Central memory CD4-positive, alpha-beta T cell (primary cell): ENCODE results near the gene TENM3.
A peak's percentile ranks its signal among the peaks of the same experiment; 100 is the strongest.

Experiments
- DNase-seq: peaks from one replicate; pipeline ENCODE4 v3.0.0; 2022

Gene TENM3

GRCh38 chr4:182470215-182470614 is 227.0 kb downstream of the TENM3 start:
- DNase-seq = no peak

GRCh38 chr4:182475539-182475938 is 232.3 kb downstream of the TENM3 start:
- DNase-seq = no peak

- peak; percentile 3 for DNase-seq
Observed at GRCh38 chr4:182478475-182478874, 235.3 kb downstream of the TENM3 start.

GRCh38 chr4:182483685-182484084 is 240.5 kb downstream of the TENM3 start:
- DNase-seq = no peak

- DNase-seq = no peak
Observed at GRCh38 chr4:182486881-182487280, 243.7 kb downstream of the TENM3 start.

- DNase-seq = no peak
Observed at GRCh38 chr4:182488896-182489295, 245.7 kb downstream of the TENM3 start.

- DNase-seq = no peak
Observed at GRCh38 chr4:182489607-182490006, 246.4 kb downstream of the TENM3 start.

- DNase-seq = no peak
Observed at GRCh38 chr4:182491719-182492118, 248.5 kb downstream of the TENM3 start.

- no peak for DNase-seq
Observed at GRCh38 chr4:182492423-182492822, 249.2 kb downstream of the TENM3 start.

GRCh38 chr4:182493377-182493776 is 250.2 kb downstream of the TENM3 start:
- no peak for DNase-seq

- no peak for DNase-seq
Observed at GRCh38 chr4:182494103-182494502, 250.9 kb downstream of the TENM3 start.

GRCh38 chr4:182495031-182495430 is 251.8 kb downstream of the TENM3 start:
- no peak for DNase-seq

GRCh38 chr4:182495645-182496385 is 252.6 kb downstream of the TENM3 start:
- no peak for DNase-seq

GRCh38 chr4:182496408-182496807 is 253.2 kb downstream of the TENM3 start:
- no peak for DNase-seq

GRCh38 chr4:182502064-182502463 is 258.9 kb downstream of the TENM3 start:
- no peak for DNase-seq

- DNase-seq = no peak
Observed at GRCh38 chr4:182504463-182504862, 261.3 kb downstream of the TENM3 start.

- DNase-seq = no peak
Observed at GRCh38 chr4:182507805-182508204, 264.6 kb downstream of the TENM3 start.

GRCh38 chr4:182510836-182511235 is 267.6 kb downstream of the TENM3 start:
- DNase-seq = no peak

GRCh38 chr4:182513587-182514291 is 270.5 kb downstream of the TENM3 start:
- DNase-seq = no peak

GRCh38 chr4:182518421-182518820 is 275.2 kb downstream of the TENM3 start:
- no peak for DNase-seq

GRCh38 chr4:182519528-182519927 is 276.3 kb downstream of the TENM3 start:
- DNase-seq = no peak

- no peak for DNase-seq
Observed at GRCh38 chr4:182521011-182521410, 277.8 kb downstream of the TENM3 start.

GRCh38 chr4:182528819-182529218 is 285.6 kb downstream of the TENM3 start:
- DNase-seq = no peak

GRCh38 chr4:182530451-182530850 is 287.2 kb downstream of the TENM3 start:
- DNase-seq = no peak
